NT2/D1 (cell line): ENCODE data around the gene COL2A1.

ENCODE experiments used
- SUZ12 ChIP-seq: IDR thresholded peaks from 2 replicates; pipeline ENCODE4 v1.6.1; 2011; ENCODE audit not compliant: insufficient read length, insufficient read depth; ENCODE audit errors: extremely low read depth
- YY1 ChIP-seq: IDR thresholded peaks from 2 replicates; pipeline ENCODE4 v1.6.1; 2011; ENCODE audit not compliant: insufficient read length, insufficient read depth
- ZNF274 ChIP-seq: IDR thresholded peaks from 2 replicates; pipeline ENCODE4 v1.6.1; 2011; ENCODE audit warnings: mild to moderate bottlenecking, low read depth, low read length

GRCh38 chr12:47984331-47984801 is 19.9 kb downstream of the COL2A1 start:
- TF ChIP-seq ZNF274: no peak
- TF ChIP-seq YY1: no peak
- no peak for TF ChIP-seq SUZ12
